ENCODE measurements around the gene SRP9.
"Not testable (repeated sequence)": the region's sequence is repeated elsewhere in the genome, so short reads cannot be mapped to it uniquely, and the experiment has no call there.

- not testable (repeated sequence) for TF ChIP-seq OSR1 (CRISPR knock-in tag; IDR thresholded peaks at IDR 0.05); ARNTL (CRISPR knock-in tag; IDR thresholded peaks at IDR 0.05; ENCODE audit: borderline replicate concordance, low read depth); CREB5 (CRISPR knock-in tag; IDR thresholded peaks at IDR 0.05; ENCODE audit: low read depth); ZNF8 (CRISPR knock-in tag; IDR thresholded peaks at IDR 0.05); CSRNP3 (CRISPR knock-in tag; IDR thresholded peaks at IDR 0.05); ISL1 (CRISPR knock-in tag; IDR thresholded peaks at IDR 0.05); SNAI2 (CRISPR knock-in tag; IDR thresholded peaks at IDR 0.05); ESRRG (CRISPR knock-in tag; IDR thresholded peaks at IDR 0.05)
Measured at GRCh38 chr1:225759972-225760371, 17.7 kb upstream of the SRP9 start.
